HG03460 (cell line): ENCODE data around the gene OR2B2.
A peak's percentile ranks its signal among the peaks of the same experiment; 100 is the strongest.

Experiments used
- ATAC-seq: cut with Tn5 transposase; IDR thresholded peaks from one replicate; pipeline ENCODE4 v1.9.1; 2021; ENCODE audit not compliant: unreplicated experiment

The OR2B2 gene

GRCh38 chr6:27867945-27868300 is 44.3 kb downstream of the OR2B2 start:
- ATAC-seq = no peak

GRCh38 chr6:27867051-27867944 is 44.9 kb downstream of the OR2B2 start:
- no peak for ATAC-seq

GRCh38 chr6:27866357-27867050 is 45.7 kb downstream of the OR2B2 start:
- no peak for ATAC-seq

GRCh38 chr6:27865850-27866356 is 46.3 kb downstream of the OR2B2 start:
- ATAC-seq = no peak

- ATAC-seq = peak; percentile 45
Measured at GRCh38 chr6:27864906-27865849, 47.0 kb downstream of the OR2B2 start.

- no peak for ATAC-seq
Measured at GRCh38 chr6:27863962-27864905, 48.0 kb downstream of the OR2B2 start.

GRCh38 chr6:27862396-27863066 is 49.7 kb downstream of the OR2B2 start:
- no peak for ATAC-seq

- ATAC-seq = no peak
Measured at GRCh38 chr6:27861861-27862260, 50.3 kb downstream of the OR2B2 start.

GRCh38 chr6:27861276-27861840 is 50.8 kb downstream of the OR2B2 start:
- ATAC-seq = no peak
